Caco-2 (cell line): ENCODE data around the gene ZDHHC14. TPM values are rescaled to one million over a fixed set of nuclear protein-coding genes. Genes with fewer than 3 reads are reported as not detected.

Experiments
- BruUV-seq: library from RNA; stranded (reverse); fragments of 400-500 nt; replicated peaks from 2 replicates; lab custom pipeline; 2021; lab: Mats Ljungman, UMichigan
- CTCF ChIA-PET: fragments of 300-600 bp; sonication (Branson Sonifier 250); formaldehyde crosslinking; loops from one replicate; lab custom pipeline; 2022; ENCODE audit warnings: antibody characterized with exemption; lab: Charles Lee
- POLR2A ChIA-PET: fragments of 300-600 bp; sonication (Branson Sonifier 250); formaldehyde crosslinking; loops from one replicate; lab custom pipeline; 2022; ENCODE audit warnings: antibody characterized with exemption; lab: Charles Lee
- DNase-seq, 2 experiments: peaks; one replicate each; pipeline versions ENCODE4 v3.0.0 to v3.0.0-alpha.2; 2020 to 2022
- H3K27me3 ChIP-seq: replicated peaks from 2 replicates; pipeline ENCODE4 v1.6.0; 2011; ENCODE audit warnings: low read length; ENCODE audit not compliant: control insufficient read depth, insufficient read depth
- H3K36me3 ChIP-seq: 2 replicates; pipeline ENCODE4 v1.5.1; 2011; ENCODE audit warnings: low read length; ENCODE audit not compliant: control insufficient read depth, insufficient read depth
- H3K4me1 ChIP-seq: fragments of 250-450 bp; sonication (Bioruptor Pico); 2 replicates; pipeline ENCODE4 v1.5.1; 2020; ENCODE audit warnings: mild to moderate bottlenecking
- H3K4me3 ChIP-seq: 2 replicates; pipeline ENCODE4 v1.5.1; 2011; ENCODE audit warnings: low read depth, mild to moderate bottlenecking, control low read depth, low read length
- H3K9me3 ChIP-seq: fragments of 250-450 bp; sonication (Bioruptor Pico); 2 replicates; pipeline ENCODE4 v1.5.1; 2020; ENCODE audit warnings: mild to moderate bottlenecking, moderate library complexity
- H3K27ac Mint-ChIP-seq: one replicate; pipeline ENCODE4 v1.8.0; 2022; ENCODE audit warnings: mixed read lengths; ENCODE audit not compliant: unreplicated experiment
- H3K27me3 Mint-ChIP-seq: one replicate; pipeline ENCODE4 v1.8.0; 2022; ENCODE audit warnings: mixed read lengths; ENCODE audit not compliant: insufficient read depth, unreplicated experiment
- H3K36me3 Mint-ChIP-seq: one replicate; pipeline ENCODE4 v1.8.0; 2022; ENCODE audit warnings: mild to moderate bottlenecking, mixed read lengths; ENCODE audit not compliant: insufficient read depth, unreplicated experiment
- H3K4me1 Mint-ChIP-seq: one replicate; pipeline ENCODE4 v1.8.0; 2022; ENCODE audit warnings: low read depth, mixed read lengths; ENCODE audit not compliant: unreplicated experiment
- H3K4me3 Mint-ChIP-seq: one replicate; pipeline ENCODE4 v1.8.0; 2022; ENCODE audit warnings: mild to moderate bottlenecking, moderate library complexity, mixed read lengths; ENCODE audit not compliant: unreplicated experiment
- H3K9me3 Mint-ChIP-seq: one replicate; pipeline ENCODE4 v1.8.0; 2022; ENCODE audit warnings: mixed read lengths; ENCODE audit not compliant: unreplicated experiment
- CTCF ChIP-seq, 2 experiments: fragments of 200-600 bp in 1 of 2; IDR thresholded peaks; 1 replicate in 1 of 2; 2 replicates in 1 of 2; pipeline versions ENCODE4 v1.5.1 to v1.8.0; 2011 to 2022; ENCODE audit warnings: antibody characterized with exemption in 1 of 2, control low read depth in 1 of 2, inconsistent platforms in 1 of 2, low read depth in 1 of 2, low read length in 1 of 2, mild to moderate bottlenecking in 1 of 2, moderate library complexity in 1 of 2; ENCODE audit not compliant: insufficient read depth in 1 of 2, severe bottlenecking in 1 of 2, unreplicated experiment in 1 of 2
- intact Hi-C: fragments of 100-400 bp; cut with micrococcal nuclease; formaldehyde crosslinking; loops from one replicate; pipeline ENCODE4 v1.10.0; 2022; ENCODE audit not compliant: unreplicated experiment
- total RNA-seq: library from RNA; stranded (reverse); gene quantifications from 2 replicates; pipeline ENCODE4 v1.2.3, GENCODE V29; 2022

The ZDHHC14 gene
- total RNA-seq, 1 experiment from 2014 or later = 22.1 TPM

- no peak overlapping the region for H3K27ac Mint-ChIP-seq
- H3K9me3 ChIP-seq = no peaks in the 10 kb centered on the region
- H3K4me1 Mint-ChIP-seq = no peaks in the 10 kb centered on the region
- H3K4me1 ChIP-seq = no peaks in the 10 kb centered on the region
- H3K36me3 ChIP-seq = no peaks in the 10 kb centered on the region
- no peaks in the 10 kb centered on the region for H3K9me3 Mint-ChIP-seq
- POLR2A ChIA-PET = no interaction called here
- no peak for DNase-seq
- no TSS peak for BruUV-seq
- no peaks in the 10 kb centered on the region for H3K27me3 ChIP-seq
- no peaks in the 10 kb centered on the region for H3K36me3 Mint-ChIP-seq
- no peak for TF ChIP-seq CTCF (IDR thresholded peaks at IDR 0.05; ENCODE audit: insufficient read depth in 1 of 2, low read depth in 1 of 2, low read length in 1 of 2, severe bottlenecking in 1 of 2, unreplicated experiment in 1 of 2)
- CTCF ChIA-PET = no interaction called here
- no peak overlapping the region for H3K4me3 Mint-ChIP-seq
- no peak overlapping the region for H3K4me3 ChIP-seq
- no peaks in the 10 kb centered on the region for H3K27me3 Mint-ChIP-seq
- intact Hi-C loops = no loop called here
These were observed 302.0 kb downstream of the ZDHHC14 start for GRCh38 chr6:157682856-157683481.

- H3K27ac Mint-ChIP-seq = no peak overlapping the region
- CTCF ChIA-PET = no interaction called here
- POLR2A ChIA-PET = no interaction called here
- no peaks in the 10 kb centered on the region for H3K9me3 Mint-ChIP-seq
- no peaks in the 10 kb centered on the region for H3K4me1 Mint-ChIP-seq
- no peaks in the 10 kb centered on the region for H3K9me3 ChIP-seq
- H3K36me3 Mint-ChIP-seq = no peaks in the 10 kb centered on the region
- no peaks in the 10 kb centered on the region for H3K27me3 Mint-ChIP-seq
- no peaks in the 10 kb centered on the region for H3K36me3 ChIP-seq
- H3K4me3 Mint-ChIP-seq = no peak overlapping the region
- H3K27me3 ChIP-seq = no peaks in the 10 kb centered on the region
- H3K4me1 ChIP-seq = 0 out of 2 replicates have a peak, but pooled peaks cover under 1% of the 10 kb centered on the region
- H3K4me3 ChIP-seq = no peak overlapping the region
- no peak for DNase-seq
- intact Hi-C loops = no loop called here
- TF ChIP-seq CTCF (IDR thresholded peaks at IDR 0.05; ENCODE audit: insufficient read depth in 1 of 2, low read depth in 1 of 2, low read length in 1 of 2, severe bottlenecking in 1 of 2, unreplicated experiment in 1 of 2) = no peak
- BruUV-seq = no TSS peak
These were observed 302.7 kb downstream of the ZDHHC14 start for GRCh38 chr6:157683707-157684106.

GRCh38 chr6:157684620-157685299 is 303.8 kb downstream of the ZDHHC14 start:
- intact Hi-C loops = no loop called here
- H3K4me1 Mint-ChIP-seq = peaks cover 7% of the 10 kb centered on the region
- Histone ChIP-seq H3K4me1 (0 out of 2 replicates have a peak, but pooled peaks cover 5% of the 10 kb centered on the region), H3K9me3 (no peaks in the 10 kb centered on the region), H3K27me3 (no peaks in the 10 kb centered on the region), H3K4me3 (no peak overlapping the region), H3K36me3 (no peaks in the 10 kb centered on the region)
- no peak for TF ChIP-seq CTCF (IDR thresholded peaks at IDR 0.05; ENCODE audit: insufficient read depth in 1 of 2, low read depth in 1 of 2, low read length in 1 of 2, severe bottlenecking in 1 of 2, unreplicated experiment in 1 of 2)
- CTCF ChIA-PET = no interaction called here
- DNase-seq = no peak
- H3K36me3 Mint-ChIP-seq = no peaks in the 10 kb centered on the region
- BruUV-seq = no TSS peak
- no peaks in the 10 kb centered on the region for H3K27me3 Mint-ChIP-seq
- POLR2A ChIA-PET = no interaction called here
- no peak overlapping the region for H3K4me3 Mint-ChIP-seq
- H3K27ac Mint-ChIP-seq = no peak overlapping the region
- H3K9me3 Mint-ChIP-seq = no peaks in the 10 kb centered on the region
